CD4-positive, alpha-beta T cell treated with Interleukin-15 for 1 hour (primary cell): Measurements from ENCODE around the gene DGCR2.

ENCODE experiments used
- DNase-seq: peaks from one replicate; pipeline ENCODE4 v3.0.0-alpha.2; 2020

Gene DGCR2

DNA sequence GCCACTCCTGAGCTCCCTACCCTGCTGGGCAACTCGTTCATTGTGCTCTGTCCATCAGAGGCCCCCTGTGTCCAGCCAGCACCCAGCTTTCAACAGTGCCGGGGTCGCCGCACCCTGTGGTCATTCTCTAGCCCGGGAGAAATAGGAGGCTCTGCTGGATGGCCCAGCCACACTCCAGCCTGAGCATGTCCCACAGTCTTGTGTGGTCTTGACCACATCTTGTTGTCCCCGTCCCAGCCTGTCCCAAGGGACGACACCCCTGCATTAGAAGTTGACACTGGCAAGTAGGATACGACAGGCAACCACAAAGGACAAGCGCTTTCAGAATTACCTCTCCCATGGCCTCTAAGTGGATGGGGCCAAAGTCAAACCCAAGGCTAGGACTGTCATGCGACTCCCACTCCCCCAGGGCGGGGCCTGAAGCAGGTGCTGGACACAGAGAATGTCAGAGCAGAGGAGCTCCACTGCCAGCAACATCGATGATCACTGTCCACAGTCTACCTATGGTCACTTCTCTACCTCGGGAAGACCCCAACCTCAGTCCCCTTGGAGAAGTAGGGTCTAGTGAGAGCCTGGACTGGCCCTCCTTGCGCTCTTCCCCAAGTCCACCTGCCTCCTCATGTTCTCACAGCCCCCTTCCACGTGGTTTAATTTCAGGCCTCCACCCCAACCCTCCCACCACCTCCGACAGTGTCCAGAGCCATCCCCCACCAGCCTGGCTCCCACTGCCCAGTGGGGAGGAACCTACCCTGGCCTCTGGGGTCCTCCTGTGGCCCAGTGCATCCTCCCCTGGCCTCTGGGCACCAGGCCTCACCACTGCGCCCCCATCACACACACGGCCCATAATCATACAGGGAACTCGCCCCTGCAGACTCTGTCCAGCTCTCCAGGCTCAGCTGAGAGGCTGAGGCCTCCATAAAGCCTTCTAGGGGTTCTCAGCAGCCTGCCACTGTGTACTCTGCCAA lies 4.4 kb upstream of the DGCR2 start:
- no peak for DNase-seq

DNA sequence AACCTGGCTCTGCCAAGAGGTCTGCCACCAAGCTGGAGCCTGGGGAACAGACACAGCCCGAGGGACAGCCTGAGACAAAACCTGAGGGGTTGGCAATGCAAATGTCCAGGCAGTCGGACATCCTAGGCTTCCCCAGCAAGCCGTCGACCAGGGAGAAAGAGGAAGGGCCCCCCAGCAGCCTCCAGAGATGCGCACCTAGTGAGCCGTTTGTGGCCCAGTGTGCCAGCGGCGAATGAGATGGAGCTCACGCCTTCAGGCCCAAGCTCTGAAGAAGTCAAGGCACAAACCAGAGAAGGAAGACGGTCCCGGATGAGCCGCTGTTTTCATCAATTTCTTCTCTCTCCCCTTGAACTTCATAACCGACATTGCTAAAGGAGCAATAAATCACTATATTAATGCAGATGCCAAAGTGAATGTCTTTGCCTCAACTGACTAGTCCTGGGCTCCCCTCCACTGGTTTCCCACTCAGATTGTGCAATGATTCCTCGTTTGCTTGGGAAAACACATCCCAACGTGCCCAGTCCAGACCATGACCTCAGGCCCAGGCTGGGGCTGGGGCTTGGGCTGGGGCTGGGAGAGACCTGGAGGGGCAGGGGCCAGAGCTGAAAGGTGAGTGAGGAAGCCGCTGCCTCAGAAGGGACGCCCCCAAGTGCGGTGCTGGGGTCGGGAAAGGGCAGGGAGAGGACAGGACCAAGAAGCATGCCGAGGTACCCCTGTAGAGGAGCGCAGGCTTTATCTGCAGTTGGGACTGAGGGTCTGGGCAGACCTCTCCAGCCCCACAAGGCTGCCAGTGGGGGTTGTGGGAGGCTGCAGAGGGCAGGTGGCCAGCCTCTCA lies 3.5 kb upstream of the DGCR2 start:
- no peak for DNase-seq

DNA sequence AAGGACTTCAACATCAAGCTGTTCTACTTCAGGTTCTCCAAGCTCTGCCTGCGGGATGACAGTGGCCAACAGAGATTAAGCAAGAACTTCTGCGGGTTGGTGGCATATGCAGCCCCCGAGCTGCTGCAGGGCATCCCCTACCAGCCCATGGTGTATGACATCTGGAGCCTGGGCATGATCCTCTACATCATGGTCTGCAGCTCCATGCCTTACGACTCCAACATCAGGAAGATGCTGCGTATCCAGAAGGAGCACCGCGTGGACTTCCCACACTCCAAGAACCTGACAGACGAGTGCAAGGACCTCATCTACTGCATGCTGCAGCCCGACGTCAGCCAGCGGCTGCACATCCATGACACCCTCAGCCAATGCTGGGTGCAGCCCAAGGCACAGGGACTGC lies 2.8 kb upstream of the DGCR2 start:
- no peak for DNase-seq

DNA sequence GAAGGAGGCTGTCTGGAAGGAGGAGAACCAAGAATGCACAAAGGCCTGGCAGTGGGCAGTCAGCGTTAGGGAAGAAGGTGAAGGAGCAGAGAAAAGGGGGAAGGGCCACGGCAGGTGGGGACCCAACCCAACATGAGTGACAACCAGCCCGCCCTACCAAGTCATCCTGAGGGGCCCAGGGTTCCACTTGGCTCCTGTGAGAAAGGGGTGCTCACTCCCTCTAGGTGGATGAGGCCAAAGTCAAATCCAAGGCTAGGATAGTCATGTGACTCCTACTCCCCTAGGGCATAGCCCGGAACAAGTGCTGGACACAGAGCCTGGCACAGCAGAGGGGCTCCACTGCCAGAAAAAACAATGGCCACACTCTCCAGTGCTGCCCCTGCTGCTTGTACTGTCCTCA lies 2.2 kb upstream of the DGCR2 start:
- no peak for DNase-seq

DNA sequence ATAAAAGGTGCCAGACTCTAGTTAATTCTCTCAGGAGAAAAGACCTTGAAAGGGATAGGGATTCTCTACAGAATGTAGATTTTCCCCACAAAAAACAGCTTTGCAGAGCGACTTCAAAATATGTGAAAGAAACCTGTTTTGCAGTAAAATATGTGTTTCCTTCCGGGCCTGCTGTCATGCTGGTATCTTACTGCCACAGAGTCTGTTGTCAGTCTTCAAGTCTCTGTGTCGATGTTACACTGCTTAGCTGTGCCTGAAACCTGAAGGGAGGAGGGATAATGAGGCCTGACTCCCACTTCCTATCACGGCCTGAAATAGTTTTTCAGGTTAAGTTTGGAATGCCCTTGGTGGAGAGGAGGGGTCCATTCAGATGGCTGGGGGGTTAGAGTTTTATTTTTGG lies 1.7 kb upstream of the DGCR2 start:
- no peak for DNase-seq

DNA sequence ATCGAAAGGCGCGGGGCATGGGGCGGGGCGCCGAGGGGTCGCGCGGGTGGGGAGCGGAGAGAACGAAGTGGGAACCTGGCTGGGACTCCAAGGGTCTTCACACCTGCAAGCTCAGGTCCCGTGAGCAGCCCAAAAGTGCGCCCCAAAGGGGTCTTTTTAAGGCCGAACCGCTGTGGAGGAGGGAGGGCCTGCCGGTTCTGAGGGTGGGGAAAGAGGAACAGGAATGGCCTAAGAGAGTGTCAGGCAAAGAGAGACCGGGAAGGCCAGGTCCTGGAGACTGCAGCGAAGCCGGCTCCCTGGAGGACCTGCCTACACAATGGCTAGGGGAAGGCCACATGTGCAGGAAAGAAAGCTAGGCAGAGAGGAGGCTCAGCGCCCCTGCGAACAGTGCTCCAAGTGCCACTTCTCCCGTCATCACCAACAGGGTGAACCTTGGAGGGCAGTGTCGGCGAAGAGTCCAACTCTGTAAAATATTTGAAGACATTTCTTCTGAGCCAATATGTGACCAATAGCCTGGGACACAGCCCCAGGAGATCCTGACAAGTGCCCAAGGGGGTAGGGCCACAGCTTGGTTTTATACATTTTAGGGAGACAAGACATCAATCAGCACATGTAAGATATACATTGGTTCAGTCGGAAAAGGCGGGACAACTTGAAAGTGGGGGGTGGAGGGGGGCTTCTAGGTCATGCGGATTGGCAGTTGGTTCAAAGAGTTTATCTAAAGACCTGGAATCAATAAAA lies 710 bp upstream of the DGCR2 start:
- no peak for DNase-seq

DNA sequence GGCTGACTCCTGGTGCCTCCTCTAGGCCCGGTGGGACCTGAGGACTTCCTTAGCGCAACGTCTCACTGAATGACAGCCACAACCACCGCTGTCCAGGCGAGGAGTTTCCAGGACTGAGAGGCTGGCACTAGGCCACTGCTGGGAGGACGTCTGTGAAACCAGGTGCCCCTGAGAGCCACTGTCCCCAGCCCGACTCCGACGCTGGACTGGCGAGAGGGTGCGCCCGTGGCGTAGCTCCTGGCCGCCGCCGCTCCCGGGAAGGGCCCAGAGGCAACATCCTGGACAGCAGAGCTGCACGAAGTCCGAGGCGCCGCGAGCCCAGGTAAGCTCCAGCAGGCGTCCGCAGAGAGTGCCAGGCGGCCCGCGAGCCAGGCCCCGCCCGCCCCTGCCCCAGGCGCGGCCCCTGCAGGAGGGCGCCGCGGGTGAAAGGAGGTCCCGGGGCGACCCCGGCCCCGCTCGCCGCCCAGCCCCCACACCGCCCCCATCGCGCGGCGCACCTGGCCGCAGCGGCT lies 525 bp downstream of the DGCR2 start:
- DNase-seq, result peak; percentile 31

DNA sequence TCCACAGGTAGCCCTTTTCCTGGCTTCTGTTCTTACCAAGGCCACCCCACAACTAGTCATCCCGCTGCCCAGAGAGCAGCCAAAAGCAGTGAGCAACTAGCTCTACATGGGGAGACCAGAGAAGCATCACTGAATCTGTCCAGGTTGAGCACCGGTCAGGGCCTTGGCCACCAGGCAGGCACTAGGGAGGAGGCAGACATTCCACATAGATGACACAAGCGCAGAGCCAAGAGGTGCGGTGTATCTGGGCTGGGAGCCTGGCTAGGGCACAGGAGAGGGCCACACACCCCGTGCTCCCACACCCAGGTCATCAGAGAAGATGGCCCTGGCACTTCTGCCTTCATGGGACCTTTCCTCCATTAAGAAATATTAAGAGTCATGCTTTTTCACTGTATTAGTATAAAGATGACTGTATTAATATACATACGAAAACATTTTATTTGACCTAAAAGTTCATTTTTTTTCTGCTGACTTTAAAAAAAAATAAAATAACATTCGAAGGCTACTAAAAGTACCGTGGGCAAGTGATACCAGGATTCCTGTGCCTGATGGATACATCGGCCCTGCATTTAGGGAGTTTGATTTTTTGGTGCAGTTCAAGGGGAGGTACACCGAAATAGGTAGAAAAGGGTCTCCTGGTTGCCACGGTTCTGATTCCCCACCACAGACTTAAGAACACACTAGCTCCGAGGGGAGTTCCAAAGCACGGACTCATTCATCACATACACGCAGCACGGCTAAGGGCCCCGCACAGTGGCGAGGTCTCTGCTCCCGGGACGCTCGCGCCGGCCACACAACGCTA lies 1.2 kb downstream of the DGCR2 start:
- DNase-seq, result no peak

DNA sequence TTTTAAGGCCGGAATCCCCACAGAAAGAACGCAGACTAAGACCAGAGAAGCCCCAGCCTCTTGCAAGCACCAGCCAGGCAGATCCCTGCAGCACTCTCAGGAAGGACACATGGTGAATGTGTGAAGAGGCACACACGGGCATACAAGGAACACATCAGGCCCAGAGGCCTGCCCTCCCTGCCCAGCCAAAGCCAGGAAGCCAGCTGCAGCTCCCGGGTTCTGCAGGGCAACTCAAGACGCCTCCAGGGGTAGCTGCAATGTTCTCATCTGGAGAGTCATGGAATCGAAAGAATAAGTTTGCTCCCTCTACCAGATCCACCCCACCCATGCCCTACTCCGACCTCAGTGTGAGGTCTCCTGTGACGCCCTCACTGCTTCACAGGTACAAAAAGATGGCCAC lies 2.3 kb downstream of the DGCR2 start:
- no peak for DNase-seq

DNA sequence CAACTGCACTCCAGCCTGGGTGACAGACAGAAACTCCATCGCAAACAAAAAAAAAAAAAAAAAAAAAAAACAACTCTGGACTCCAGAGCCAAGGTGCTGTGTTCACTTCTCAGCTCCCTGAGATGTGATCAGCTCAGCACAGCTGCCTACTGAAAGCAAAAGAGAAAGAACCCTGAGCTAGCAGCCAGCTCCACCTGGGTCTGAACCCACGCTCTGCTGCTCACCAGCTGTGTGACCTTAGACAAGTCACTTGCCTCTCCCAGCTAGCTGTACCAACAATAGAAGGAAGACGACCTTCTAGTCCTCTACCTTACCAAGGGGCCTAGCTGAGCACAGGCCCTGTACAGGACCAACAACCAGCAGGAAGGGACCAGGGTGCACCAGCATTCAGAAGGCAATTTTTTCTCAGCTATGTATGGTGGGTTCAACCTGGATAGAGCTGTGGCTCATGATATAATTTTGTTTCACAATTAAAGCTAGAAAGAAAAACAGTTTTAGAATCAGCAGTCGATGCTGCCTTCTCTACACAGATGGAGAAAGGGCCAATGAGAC lies 3.8 kb downstream of the DGCR2 start:
- peak; percentile 25 for DNase-seq

DNA sequence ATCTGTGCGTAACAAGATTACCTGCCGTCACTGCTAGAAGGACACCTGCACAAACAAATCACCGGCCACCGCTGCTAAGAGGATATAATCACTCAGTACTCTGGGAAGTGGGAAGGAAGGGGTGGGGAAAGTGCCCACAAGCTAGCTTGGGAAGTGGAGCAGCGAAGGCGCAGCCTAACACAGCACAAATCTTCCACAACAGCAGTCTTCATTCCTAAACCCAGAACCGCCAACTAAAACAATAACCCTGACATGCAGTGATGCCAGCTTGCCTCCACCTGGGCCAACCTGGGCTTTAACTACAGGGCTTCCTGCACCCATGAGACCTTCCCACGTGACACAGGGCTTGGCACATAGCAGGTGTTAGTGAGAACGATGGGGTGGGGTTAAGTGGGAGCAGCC lies 5.1 kb downstream of the DGCR2 start:
- no peak for DNase-seq

DNA sequence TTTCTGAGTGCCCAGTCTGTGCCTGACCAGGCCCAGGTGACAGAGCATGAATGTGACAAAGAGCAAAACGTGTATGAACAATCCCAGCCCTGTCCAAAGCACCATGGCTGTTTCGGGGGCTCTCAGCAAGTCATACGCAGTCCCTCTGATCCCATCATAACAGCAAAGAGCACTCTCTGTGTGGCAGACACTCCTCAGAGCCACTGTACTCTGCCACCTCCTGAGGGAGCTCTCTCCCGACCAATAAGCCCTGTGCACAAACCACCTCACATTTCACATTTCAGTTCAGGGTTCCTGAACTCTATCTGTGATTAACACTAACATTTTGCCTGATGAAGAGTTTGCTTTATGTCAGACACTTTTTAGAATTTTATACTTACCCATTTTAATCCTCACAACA lies 6.6 kb downstream of the DGCR2 start:
- DNase-seq, result no peak

DNA sequence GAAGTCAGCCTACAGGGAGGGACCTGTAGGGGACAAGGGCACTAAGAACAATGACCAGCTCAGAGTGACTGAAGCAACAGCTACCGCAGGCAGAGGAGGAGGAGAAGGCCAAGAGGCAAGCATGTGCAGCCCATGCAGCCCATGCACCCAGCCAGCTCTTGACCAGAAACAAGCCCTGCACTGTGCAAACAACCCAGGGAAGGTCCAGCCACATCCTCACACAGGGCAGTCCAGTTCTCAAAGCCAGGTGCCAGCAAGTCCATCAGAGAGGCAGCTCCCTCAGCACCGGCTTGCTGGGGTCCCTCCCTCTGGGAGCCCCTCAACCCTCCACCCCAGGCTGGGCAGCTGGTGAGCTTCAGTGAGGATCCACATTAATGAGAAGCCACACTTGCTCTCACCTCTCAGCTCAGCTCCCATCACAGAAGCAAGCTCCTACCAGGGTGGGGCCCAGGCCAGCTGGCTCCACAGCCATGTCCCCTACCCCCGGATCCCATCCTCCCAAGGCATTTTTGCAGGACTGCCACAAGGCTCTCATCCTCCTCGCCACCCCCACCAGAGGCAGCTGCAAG lies 7.1 kb downstream of the DGCR2 start:
- no peak for DNase-seq

DNA sequence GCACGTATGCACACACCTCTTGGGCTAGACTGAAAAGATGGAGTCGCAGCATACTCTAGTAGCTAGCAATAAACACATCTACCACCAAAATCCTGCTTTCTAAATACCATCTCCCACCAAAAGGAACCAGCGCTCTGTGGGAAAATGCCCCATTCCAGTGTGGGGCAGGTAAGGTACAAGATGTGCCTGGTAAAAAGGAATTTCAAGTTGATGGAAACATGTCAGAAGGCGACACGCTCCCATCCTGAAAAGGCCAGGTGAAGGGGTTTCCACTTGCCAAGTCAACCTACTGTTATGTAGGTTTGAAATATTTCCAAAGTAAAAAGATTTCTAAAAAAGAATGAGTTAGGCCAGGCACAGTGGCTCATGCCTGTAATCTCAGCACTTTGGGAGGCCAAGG lies 8.8 kb downstream of the DGCR2 start:
- DNase-seq, result no peak

DNA sequence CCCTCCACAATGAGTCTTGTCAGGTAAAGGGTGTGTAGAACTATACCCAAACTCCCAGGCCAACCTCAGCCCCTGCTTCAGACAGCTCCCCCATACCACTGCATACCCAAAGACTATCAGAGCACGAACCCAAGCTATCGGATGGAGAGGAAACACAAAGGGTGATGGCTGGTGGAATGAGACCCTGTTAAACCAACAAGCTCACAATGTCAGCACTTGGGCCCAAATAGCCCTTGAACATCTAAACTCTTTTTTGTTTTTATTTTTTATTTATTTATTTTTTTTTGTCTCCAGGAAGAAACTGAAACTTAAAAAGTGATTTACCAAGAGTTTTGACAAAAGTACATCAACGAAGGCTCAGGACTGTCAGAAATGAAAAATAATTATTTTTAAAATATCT lies 10.6 kb downstream of the DGCR2 start:
- no peak for DNase-seq

DNA sequence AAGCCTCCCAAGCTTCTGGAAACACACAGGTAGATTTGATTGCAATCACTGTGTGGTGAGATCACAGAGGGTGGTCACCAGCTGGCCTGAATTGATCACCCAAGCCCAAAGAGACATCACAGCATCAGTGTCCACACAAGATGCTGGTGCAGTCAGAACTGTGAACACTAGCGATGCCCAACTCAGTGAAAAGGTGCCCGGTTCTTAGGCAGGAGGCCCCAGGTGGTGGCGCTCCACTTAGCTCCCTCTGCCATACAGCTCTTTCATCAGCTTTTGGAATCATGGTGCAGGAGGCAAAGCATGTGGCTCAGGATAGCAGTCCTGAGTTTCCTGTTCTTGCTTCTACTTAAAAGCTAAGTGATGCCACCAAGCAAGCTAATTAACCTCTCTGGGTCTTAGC lies 11.1 kb downstream of the DGCR2 start:
- DNase-seq, result no peak

DNA sequence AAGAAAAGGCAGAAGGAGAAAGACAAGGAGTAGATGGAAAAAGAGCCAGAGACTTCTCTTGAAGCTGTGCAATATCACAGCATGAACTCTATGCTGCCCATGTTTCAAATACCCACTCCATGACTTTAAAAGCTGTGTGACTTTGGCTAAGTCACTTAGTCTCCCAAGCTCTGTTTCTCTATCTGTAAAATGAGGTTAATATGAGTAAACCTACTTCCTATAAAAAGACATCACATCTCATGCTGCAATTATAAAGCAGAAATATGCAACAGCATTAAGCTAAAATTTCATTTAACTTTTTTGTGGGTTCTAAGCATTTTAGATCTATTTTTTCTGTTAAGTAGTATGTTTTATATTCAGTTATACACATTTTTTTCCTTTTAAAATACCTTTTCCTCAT lies 11.6 kb downstream of the DGCR2 start:
- DNase-seq, result no peak

DNA sequence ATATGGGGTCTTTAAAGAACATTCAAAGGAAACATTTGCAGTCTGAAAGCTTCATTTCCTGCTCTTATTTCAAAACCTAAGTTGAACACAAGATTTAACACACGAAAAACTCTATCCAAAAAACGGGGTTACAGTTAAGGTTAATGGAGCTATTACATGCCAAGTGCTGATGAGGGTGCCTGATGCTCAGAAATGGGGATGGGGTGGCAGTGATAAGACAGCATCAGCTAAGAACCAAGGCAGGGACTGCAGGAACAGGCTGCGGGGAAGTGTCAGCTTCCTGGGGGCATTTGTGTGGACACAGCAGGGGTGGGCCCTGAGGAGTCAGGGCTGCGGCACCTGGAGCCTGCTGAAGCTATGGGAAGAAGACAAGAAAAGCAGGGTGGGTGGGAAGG lies 12.2 kb downstream of the DGCR2 start:
- DNase-seq, result no peak

DNA sequence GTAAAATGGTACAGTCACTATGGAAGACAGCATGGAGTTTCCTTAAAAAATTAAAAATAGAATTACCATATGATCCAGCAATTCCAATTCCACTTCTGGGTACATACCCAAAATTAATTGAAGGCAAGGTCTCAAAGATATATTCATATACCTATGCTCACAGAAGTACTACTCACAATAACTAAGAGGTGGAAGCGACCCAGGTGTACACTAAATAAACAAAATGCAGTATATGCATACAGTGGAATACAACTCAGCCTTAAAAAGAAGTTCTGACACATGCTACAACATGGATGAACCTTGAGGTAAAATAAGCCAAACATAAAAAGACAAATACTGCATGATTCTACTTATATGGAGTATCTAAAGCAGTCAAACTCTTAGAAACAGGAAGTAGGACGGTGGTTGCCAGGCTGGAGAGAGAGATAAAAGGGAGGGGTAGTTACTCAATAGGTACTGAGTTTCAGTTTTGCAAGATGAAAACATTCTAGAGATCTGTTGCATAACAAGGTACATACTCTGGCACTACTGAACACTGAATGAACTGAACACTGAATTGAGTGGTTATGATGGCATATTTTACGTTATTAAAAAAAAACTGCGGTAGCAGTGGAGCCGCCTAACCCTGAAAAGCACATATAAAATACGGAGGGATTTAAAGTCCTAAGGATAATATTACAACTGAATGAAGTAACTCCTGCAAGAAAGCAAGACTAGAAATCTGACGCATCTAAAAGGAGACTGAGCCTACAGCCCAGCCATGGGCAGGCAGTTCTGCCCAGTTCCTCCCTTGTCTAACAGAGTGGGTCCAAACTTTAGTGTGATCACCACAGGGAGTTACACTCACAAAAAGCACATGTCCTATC lies 12.8 kb downstream of the DGCR2 start:
- DNase-seq, result peak; percentile 73

DNA sequence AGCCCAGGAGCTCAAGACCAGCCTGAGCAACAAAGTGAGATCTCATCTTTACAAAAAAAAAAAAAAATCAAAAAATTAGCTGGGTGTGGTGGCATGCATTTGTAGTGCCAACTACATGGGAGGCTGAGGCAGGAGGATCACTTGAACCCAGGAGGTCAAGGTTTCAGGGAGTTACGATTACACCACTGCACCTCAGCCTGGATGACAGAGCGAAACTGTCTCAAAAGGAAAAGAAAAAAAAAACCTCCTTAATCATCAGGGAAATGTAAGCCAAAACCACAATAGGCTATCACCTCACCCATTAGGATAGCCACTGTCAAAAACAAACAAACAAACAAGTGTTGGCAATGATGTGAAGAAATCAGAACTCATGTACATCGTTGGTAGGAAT lies 13.4 kb downstream of the DGCR2 start:
- no peak for DNase-seq

DNA sequence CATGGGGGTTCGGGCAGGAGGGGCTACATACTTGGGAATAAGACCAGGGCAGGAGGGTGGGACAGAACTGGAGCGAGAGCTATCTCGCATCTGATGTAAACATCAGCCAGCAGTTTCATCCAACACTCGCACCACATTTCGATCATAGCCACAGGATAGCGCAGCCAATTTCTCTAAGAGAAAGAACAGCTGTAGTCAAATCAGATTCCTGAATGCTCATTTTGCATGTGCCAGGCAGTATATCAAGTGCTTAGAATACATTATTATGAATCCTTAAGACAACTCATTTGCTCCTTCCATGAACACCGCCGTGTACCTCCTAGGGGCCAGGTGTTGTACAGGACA lies 14.5 kb downstream of the DGCR2 start:
- DNase-seq, result no peak
